Activated CD8-positive, alpha-beta memory T cell treated with anti-CD3 and anti-CD28 coated beads for 4 hours (primary cell): ENCODE measurements around the gene MAD1L1.
"Not testable (repeated sequence)": the region's sequence is repeated elsewhere in the genome, so short reads cannot be mapped to it uniquely, and the experiment has no call there.

ENCODE experiments used
- DNase-seq, 2 donors: peaks; one replicate each; pipeline ENCODE4 v3.0.0-alpha.2; 2020; ENCODE audit warnings: low read depth in 2 of 2

MAD1L1 gene

GRCh38 chr7:1843921-1844335, 388.8 kb downstream of the MAD1L1 start:
- no peak for DNase-seq

GRCh38 chr7:1843271-1843861, 389.4 kb downstream of the MAD1L1 start:
- DNase-seq, result no peak

- DNase-seq, result no peak
Observed at GRCh38 chr7:1842321-1843221, 390.2 kb downstream of the MAD1L1 start.

GRCh38 chr7:1841286-1842021, 391.3 kb downstream of the MAD1L1 start:
- DNase-seq, result not testable (repeated sequence)

- DNase-seq, result not testable (repeated sequence)
Observed at GRCh38 chr7:1840744-1841143, 392.0 kb downstream of the MAD1L1 start.

GRCh38 chr7:1839701-1840100, 393.0 kb downstream of the MAD1L1 start:
- DNase-seq, result no peak

GRCh38 chr7:1838911-1839531, 393.7 kb downstream of the MAD1L1 start:
- DNase-seq, result not testable (repeated sequence)

- not testable (repeated sequence) for DNase-seq
Observed at GRCh38 chr7:1838544-1838872, 394.2 kb downstream of the MAD1L1 start.

- not testable (repeated sequence) for DNase-seq
Observed at GRCh38 chr7:1837696-1838543, 394.8 kb downstream of the MAD1L1 start.

GRCh38 chr7:1831933-1832535, 400.7 kb downstream of the MAD1L1 start:
- not testable (repeated sequence) for DNase-seq

- DNase-seq, result not testable (repeated sequence)
Observed at GRCh38 chr7:1831471-1831870, 401.3 kb downstream of the MAD1L1 start.

- DNase-seq, result not testable (repeated sequence)
Observed at GRCh38 chr7:1829668-1830067, 403.1 kb downstream of the MAD1L1 start.

GRCh38 chr7:1829111-1829510, 403.6 kb downstream of the MAD1L1 start:
- DNase-seq, result no peak

GRCh38 chr7:1828170-1828569, 404.6 kb downstream of the MAD1L1 start:
- not testable (repeated sequence) for DNase-seq

GRCh38 chr7:1827521-1827981, 405.2 kb downstream of the MAD1L1 start:
- not testable (repeated sequence) for DNase-seq

- DNase-seq, result not testable (repeated sequence)
Observed at GRCh38 chr7:1826931-1827330, 405.8 kb downstream of the MAD1L1 start.

- no peak for DNase-seq
Observed at GRCh38 chr7:1825897-1826741, 406.6 kb downstream of the MAD1L1 start.

- not testable (repeated sequence) for DNase-seq
Observed at GRCh38 chr7:1825647-1825896, 407.2 kb downstream of the MAD1L1 start.

GRCh38 chr7:1824882-1825646, 407.7 kb downstream of the MAD1L1 start:
- not testable (repeated sequence) for DNase-seq
